Fibroblast of lung (primary cell): ENCODE measurements around the gene PCSK6.

Source experiments
- EZH2 ChIP-seq: IDR thresholded peaks from 2 replicates; pipeline ENCODE4 v1.5.1; 2012; ENCODE audit warnings: low read length, control low read depth, mild to moderate bottlenecking; ENCODE audit errors: missing control alignments
- TF ChIP-seq, protein P1 (sequence below), 2 donors: IDR thresholded peaks in 1 of 2; conservative IDR thresholded peaks in 1 of 2; 1 replicate in 1 of 2; 2 replicates in 1 of 2; pipeline ENCODE4 v1.5.1; 2011 to 2012; ENCODE audit warnings: low read length in 2 of 2, control low read depth in 1 of 2, inconsistent platforms in 1 of 2, low read depth in 1 of 2, mild to moderate bottlenecking in 1 of 2

DNA sequence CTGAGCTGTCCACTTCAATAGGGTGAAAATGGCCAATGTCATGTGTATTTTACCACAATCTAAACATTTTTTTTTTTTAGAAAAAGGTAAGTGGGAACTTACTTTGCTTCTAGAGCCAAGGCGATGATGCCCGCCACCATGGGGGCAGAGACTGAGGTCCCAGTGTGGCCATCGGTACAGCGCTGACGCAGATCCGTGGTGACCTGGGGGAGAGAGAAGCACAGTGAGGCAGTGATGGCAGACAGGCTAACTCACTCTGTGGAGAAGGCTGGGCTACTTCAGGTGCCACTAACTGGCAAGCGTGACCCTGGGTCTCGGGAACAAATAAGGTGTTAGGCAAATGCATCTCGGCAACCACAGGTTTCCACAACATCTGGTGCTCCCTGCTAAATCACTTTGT is 100.1 kb downstream of the PCSK6 start:
- TF ChIP-seq, protein P1, sequence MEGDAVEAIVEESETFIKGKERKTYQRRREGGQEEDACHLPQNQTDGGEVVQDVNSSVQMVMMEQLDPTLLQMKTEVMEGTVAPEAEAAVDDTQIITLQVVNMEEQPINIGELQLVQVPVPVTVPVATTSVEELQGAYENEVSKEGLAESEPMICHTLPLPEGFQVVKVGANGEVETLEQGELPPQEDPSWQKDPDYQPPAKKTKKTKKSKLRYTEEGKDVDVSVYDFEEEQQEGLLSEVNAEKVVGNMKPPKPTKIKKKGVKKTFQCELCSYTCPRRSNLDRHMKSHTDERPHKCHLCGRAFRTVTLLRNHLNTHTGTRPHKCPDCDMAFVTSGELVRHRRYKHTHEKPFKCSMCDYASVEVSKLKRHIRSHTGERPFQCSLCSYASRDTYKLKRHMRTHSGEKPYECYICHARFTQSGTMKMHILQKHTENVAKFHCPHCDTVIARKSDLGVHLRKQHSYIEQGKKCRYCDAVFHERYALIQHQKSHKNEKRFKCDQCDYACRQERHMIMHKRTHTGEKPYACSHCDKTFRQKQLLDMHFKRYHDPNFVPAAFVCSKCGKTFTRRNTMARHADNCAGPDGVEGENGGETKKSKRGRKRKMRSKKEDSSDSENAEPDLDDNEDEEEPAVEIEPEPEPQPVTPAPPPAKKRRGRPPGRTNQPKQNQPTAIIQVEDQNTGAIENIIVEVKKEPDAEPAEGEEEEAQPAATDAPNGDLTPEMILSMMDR (conservative IDR thresholded peaks at IDR 0.05 in 1 of 2, IDR thresholded peaks at IDR 0.05 in 1 of 2; ENCODE audit: low read depth in 1 of 2, low read length in 2 of 2), result no peak
- no peak for TF ChIP-seq EZH2
